HG02642 (cell line): Measurements from ENCODE around the gene TAF11L12.
"Not testable (repeated sequence)": the region's sequence is repeated elsewhere in the genome, so short reads cannot be mapped to it uniquely, and the experiment has no call there.

ENCODE experiments used
- ATAC-seq: cut with Tn5 transposase; IDR thresholded peaks from one replicate; pipeline ENCODE4 v1.9.1; 2021; ENCODE audit warnings: mild to moderate bottlenecking; ENCODE audit not compliant: unreplicated experiment, poor library complexity

Gene TAF11L12

DNA sequence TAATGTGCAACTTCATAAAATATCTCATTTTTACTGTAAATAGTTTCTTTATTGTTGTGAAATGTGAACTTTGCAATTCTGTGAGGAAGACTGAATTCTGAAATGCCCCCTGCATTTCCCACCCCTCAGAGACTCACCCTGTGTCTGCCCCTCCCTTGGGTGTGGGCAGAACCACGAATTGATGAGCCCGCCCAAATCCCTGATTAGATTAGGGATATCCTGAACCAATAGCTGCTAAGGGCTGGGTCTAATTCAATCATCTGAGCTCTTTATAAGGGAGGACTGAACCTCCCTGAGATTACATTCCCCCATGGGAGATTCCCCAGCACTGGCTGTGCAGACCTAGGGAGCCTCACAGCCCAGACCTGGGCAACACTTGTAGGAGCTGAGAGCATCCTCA lies at the start of gene TAF11L12:
TAF11L12 (plus strand) TSS at position 301 of the 400 bp plus-strand sequence.
- ATAC-seq = not testable (repeated sequence)

DNA sequence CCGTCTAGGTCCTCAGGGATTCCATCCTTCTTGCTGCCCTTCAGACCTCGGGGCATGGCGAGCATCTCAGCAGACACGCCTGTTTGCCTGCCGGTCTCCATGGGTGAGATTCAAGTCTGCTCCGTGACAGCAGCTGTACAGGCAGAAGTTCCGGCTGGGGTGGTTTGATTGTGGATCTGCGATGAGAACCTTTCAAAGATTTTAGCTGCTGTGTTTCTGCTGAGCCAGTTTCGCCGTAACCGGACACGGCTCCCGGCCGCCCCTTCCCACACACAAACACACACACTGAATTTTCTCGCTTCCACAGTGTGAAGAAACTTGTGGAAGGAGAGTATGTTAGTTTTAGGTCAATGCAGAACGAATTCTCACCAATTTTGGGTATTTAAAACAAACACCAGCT lies 24.5 kb upstream of the TAF11L12 start, which contains the start of gene TAF11L7:
TAF11L7 (minus strand) TSS at position 101 of the 400 bp plus-strand sequence.
- not testable (repeated sequence) for ATAC-seq

DNA sequence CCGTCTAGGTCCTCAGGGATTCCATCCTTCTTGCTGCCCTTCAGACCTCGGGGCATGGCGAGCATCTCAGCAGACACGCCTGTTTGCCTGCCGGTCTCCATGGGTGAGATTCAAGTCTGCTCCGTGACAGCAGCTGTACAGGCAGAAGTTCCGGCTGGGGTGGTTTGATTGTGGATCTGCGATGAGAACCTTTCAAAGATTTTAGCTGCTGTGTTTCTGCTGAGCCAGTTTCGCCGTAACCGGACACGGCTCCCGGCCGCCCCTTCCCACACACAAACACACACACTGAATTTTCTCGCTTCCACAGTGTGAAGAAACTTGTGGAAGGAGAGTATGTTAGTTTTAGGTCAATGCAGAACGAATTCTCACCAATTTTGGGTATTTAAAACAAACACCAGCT lies 19.3 kb upstream of the TAF11L12 start, which contains the start of gene TAF11L8:
TAF11L8 (minus strand) TSS at position 101 of the 400 bp plus-strand sequence.
- ATAC-seq = not testable (repeated sequence)

DNA sequence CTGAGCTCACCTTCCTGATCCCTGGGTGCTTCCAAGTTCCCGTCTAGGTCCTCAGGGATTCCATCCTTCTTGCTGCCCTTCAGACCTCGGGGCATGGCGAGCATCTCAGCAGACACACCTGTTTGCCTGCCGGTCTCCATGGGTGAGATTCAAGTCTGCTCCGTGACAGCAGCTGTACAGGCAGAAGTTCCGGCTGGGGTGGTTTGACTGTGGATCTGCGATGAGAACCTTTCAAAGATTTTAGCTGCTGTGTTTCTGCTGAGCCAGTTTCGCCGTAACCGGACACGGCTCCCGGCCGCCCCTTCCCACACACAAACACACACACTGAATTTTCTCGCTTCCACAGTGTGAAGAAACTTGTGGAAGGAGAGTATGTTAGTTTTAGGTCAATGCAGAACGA lies 15.9 kb upstream of the TAF11L12 start, which contains the start of gene TAF11L9:
TAF11L9 (minus strand) TSS at position 140 of the 400 bp plus-strand sequence.
- ATAC-seq = not testable (repeated sequence)

DNA sequence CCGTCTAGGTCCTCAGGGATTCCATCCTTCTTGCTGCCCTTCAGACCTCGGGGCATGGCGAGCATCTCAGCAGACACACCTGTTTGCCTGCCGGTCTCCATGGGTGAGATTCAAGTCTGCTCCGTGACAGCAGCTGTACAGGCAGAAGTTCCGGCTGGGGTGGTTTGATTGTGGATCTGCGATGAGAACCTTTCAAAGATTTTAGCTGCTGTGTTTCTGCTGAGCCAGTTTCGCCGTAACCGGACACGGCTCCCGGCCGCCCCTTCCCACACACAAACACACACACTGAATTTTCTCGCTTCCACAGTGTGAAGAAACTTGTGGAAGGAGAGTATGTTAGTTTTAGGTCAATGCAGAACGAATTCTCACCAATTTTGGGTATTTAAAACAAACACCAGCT lies 12.5 kb upstream of the TAF11L12 start, which contains the start of gene TAF11L10:
TAF11L10 (minus strand) TSS at position 101 of the 400 bp plus-strand sequence.
- not testable (repeated sequence) for ATAC-seq

DNA sequence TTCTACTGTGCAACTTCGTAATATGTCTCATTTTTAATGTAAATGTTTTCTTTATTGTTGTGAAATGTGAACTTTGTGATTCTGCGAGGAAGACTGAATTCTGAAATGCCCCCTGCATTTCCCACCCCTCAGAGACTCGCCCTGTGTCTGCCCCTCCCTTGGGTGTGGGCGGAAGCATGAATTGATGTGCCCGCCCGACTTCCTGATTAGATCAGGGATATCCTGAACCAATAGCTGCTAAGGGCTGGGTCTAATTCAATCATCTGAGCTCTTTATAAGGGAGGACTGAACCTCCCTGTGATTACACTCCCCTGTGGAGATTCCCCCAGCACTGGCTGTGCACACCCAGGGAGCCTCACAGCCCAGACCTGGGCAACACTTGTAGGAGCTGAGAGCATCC lies 6.3 kb upstream of the TAF11L12 start, which contains the start of gene TAF11L11:
TAF11L11 (plus strand) TSS at position 304 of the 400 bp plus-strand sequence.
- ATAC-seq = not testable (repeated sequence)

DNA sequence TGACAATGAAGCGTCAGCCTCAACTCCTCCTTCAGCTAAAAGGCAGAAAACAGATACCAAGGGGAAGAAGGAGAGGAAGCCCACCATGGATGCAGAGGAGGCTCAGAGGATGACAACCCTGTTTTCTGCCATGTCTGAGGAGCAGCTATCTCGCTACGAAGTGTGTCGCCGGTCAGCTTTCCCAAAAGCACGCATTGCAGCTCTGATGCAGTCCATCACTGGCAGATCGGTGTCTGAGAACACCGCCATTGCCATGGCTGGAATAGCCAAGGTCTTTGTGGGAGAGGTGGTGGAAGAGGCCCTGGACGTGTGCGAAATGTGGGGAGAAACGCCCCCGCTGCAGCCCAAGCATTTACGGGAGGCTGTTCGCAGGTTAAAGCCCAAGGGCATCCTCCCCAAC lies 5.2 kb upstream of the TAF11L12 start:
- no peak for ATAC-seq

DNA sequence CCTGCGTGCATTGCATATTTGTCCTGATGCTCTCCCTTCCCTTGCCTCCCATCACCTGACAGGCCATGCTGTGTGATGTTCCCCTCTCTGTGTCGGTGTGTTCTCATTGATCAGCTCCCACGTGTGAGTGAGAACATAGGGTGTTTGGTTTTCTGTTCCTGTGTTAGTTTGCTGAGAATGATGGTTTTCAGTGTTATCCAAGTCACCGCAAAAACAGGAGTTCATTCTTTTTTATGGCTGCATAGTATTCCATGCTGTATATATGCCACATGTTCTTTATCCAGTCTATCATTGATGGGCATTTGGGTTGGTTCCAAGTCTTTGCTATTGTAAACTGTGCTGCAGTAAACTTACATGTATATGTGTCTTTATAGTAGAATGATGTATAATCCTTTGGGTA lies 2.7 kb upstream of the TAF11L12 start:
- ATAC-seq = not testable (repeated sequence)

DNA sequence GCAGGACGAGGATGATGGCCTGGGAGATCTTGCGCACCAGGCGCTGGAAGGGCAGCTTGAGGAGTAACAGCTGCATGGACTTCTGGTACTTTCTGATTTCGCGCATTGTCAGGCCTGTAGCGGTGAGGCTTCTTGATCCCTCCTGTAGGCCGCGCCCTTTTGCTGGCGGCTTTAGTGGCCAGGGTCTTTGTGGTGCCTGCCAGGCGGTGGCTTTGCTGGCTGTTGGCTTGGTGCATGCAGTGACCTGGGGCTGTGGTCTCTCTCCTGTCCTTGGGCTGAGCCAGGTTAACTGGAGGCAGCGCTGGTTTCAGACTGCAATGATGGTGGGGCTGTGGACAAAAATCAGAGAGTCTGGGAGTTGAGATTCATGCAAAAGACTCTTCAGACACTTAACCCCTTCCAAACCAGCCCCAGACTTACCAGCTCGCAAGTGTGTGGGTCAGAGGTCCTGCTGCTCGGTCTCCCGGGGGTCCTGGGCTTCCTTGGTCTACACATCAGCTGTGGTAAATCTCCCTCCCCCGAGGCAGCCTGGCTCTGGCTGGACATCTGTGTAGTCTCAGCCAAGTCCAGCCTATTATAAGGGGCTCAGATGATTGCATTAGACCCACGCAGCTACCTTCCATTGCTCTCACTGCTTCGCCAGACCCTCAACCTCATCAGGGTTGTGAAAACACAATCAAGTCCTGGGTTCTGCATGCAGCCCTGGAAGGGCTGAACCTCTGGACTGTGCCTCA lies 4.8 kb downstream of the TAF11L12 start:
- ATAC-seq = no peak

DNA sequence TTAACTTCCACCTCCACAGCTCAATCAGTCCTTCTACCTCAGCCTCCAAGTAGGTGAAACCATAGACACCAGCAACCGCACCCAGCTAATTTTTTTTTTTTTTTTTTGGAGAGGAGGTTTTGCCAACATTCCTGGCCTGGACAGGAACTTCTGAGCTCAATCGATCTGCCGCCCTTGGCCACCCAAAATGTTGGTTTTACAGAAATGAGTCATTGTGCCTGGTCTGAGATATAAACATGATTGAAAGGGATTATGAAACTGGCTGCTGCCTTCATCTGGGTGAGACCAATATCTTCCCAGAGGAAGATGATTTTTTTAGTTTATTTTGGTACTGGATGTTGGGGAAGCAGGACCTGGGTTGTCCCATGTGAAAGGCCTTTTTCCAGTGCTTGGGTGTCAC lies 9.2 kb downstream of the TAF11L12 start:
- no peak for ATAC-seq

DNA sequence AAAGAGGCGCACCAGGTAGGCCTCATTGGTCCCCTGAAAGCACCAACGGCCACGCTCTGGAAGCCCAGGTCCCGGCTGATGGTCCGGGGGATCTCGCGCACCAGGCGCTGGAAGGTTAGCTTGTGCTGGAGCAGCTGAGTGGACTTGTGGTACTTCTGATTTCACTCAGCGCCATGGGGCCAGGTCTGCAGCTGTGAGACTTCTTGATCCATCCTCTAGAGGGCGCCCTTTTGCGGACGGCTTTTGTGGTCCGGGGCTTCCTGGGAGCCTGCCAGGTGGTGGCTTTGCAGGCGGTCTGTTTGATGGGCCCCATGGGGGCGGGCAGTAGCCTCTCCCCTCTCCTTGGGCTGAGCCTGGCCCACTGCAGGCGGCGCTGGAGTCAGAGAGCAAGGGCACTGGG lies 10.4 kb downstream of the TAF11L12 start:
- no peak for ATAC-seq

DNA sequence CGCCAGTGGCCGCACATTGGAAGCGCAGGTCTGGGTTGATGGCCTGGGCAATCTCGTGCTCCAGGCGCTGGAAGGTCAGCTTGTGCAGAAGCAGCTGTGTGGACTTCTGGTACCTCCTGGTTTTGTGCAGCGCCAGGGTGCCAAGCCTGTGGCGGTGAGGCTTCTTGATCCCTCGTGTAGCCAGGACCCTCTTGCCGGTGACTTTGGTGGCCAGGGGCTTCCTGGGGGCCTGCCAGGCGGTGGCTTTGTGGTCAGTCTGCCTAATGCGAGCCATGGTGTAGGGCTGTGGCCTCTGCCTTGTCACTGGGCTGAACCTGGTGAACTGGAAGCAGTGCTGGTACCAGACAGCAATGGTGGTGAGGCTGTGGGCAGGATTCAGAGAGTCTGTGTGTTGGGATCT lies 15.5 kb downstream of the TAF11L12 start:
- ATAC-seq = no peak

DNA sequence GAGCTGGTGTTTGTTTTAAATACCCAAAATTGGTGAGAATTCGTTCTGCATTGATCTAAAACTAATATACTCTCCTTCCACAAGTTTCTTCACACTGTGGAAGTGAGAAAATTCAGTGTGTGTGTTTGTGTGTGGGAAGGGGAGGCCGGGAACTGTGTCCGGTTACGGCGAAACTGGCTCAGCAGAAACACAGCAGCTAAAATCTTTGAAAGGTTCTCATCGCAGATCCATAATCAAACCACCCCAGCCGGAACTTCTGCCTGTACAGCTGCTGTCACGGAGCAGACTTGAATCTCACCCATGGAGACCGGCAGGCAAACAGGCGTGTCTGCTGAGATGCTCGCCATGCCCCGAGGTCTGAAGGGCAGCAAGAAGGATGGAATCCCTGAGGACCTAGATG lies 21.6 kb downstream of the TAF11L12 start, which contains the start of gene TAF11L13:
TAF11L13 (plus strand) TSS at position 301 of the 400 bp plus-strand sequence.
- not testable (repeated sequence) for ATAC-seq

DNA sequence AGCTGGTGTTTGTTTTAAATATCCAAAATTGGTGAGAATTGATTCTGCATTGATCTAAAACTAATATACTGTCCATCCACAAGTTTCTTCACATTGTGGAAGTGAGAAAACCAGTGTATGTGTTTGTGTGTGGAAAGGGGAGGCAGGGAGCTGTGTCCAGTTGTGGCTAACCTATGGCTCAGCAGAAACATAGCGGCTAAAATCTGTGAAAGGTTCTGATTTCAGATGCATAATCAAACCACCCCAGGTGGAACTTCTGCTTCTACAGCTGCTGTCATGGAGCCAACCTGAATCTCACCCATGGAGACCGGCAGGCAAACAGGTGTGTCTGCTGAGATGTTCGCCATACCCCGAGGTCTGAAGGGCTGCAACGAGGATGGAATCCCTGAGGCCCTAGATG lies 24.0 kb downstream of the TAF11L12 start, which contains the start of gene TAF11L14:
TAF11L14 (plus strand) TSS at position 301 of the 400 bp plus-strand sequence.
- ATAC-seq = no peak

DNA sequence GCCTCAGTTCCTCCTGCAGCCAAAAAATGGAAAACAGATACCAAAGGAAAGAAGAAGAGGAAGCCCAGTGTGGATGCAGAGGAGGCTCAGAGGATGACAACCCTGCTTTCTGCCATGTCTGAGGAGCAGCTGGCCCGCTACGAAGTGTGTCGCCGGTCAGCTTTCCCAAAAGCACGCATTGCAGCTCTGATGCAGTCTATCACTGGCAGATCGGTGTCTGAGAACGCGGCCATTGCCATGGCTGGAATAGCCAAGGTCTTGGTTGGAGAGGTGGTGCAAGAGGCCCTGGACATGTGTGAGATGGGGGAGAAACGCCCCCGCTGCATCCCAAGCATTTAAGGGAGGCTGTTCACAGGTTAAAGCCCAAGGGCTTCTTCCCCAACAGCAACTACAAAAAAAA lies 39.0 kb downstream of the TAF11L12 start:
- not testable (repeated sequence) for ATAC-seq

DNA sequence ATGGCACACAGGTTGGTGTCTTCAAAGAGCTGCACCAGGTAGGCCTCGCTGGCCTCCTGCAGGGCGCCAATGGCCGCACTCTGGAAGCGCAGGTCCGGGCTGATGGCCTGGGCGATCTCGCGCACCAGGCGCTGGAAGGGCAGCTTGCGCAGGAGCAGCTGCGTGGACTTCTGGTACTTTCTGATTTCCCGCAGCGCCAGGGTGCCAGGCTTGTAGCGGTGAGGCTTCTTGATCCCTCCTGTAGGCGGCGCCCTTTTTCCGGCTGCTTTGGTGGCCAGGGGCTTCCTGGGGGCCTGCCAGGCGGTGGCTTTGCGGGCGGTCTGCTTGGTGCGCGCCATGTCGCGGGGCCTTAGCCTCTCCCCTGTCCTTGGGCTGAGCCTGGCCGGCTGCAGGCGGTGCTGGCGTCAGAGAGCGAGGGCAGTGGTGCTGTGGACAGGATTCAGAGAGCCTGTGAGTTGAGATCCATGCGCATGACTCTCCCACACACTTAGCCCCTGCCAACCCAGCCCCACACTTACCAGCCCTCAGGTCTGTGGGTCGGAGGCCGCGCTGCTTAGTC lies 45.1 kb downstream of the TAF11L12 start:
- not testable (repeated sequence) for ATAC-seq

DNA sequence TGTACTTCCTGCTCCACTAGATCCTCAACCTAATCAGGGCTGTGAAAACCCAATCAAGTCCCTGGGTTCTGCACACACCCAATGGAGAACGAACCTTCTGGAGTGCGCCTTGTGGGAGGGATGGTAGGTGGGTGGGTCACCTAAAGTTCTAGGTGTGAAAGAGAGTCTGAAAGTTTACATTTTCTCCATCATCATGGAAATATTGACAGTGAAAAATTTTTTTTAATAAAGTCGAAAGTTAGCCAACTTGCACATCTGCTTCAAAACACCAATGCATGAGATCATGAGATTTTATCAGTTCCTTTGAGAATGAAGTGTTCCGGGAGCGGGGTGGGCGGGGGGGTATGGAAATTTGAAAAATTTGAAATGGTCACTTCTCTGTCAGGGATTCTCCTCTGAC lies 45.7 kb downstream of the TAF11L12 start:
- no peak for ATAC-seq
